Measurements from ENCODE around the gene C8A. TPM values are rescaled to one million over a fixed set of nuclear protein-coding genes. Genes with fewer than 3 reads are reported as not detected.

C8A gene
- total RNA-seq, 1 experiment from 2014 or later = not detected

- POLR2A ChIA-PET (ENCODE audit: unreplicated experiment) = interaction anchor here (0.8 kb wide), 1 partner anchor 43 kb away, joined by 6 read pairs; no protein-coding TSS in a partner anchor
- CTCF ChIA-PET = no interaction called here
- Histone ChIP-seq H2AFZ (no peak overlapping the region), H3K9me2 (ENCODE audit: insufficient read depth) (no peaks in the 10 kb centered on the region), H3F3A (ENCODE audit: insufficient read depth, low read depth) (no peaks in the 10 kb centered on the region), H3K27me3 (ENCODE audit: insufficient read depth, low read depth) (peaks cover 8% of the 10 kb centered on the region), H3K36me3 (ENCODE audit: low read depth) (no peaks in the 10 kb centered on the region), H3K4me1 (replicated peaks; ENCODE audit: insufficient read depth) (no peaks in the 10 kb centered on the region), H3K9me3 (ENCODE audit: insufficient read depth, low read depth) (no peaks in the 10 kb centered on the region), H3K4me3 (no peak overlapping the region), H4K20me1 (ENCODE audit: insufficient read depth) (no peaks in the 10 kb centered on the region), H3K79me2 (ENCODE audit: low read depth) (no peaks in the 10 kb centered on the region), H3K4me2 (no peak overlapping the region), H3K27ac (no peak overlapping the region)
- no peak for DNase-seq
- BruUV-seq (replicated peaks) = no TSS peak
- intact Hi-C loops (cut with micrococcal nuclease; ENCODE audit: unreplicated experiment) = no loop called here
- TF ChIP-seq EZH2 (IDR thresholded peaks at IDR 0.05; ENCODE audit: low read depth) = no peak
- TF ChIP-seq, protein P1, sequence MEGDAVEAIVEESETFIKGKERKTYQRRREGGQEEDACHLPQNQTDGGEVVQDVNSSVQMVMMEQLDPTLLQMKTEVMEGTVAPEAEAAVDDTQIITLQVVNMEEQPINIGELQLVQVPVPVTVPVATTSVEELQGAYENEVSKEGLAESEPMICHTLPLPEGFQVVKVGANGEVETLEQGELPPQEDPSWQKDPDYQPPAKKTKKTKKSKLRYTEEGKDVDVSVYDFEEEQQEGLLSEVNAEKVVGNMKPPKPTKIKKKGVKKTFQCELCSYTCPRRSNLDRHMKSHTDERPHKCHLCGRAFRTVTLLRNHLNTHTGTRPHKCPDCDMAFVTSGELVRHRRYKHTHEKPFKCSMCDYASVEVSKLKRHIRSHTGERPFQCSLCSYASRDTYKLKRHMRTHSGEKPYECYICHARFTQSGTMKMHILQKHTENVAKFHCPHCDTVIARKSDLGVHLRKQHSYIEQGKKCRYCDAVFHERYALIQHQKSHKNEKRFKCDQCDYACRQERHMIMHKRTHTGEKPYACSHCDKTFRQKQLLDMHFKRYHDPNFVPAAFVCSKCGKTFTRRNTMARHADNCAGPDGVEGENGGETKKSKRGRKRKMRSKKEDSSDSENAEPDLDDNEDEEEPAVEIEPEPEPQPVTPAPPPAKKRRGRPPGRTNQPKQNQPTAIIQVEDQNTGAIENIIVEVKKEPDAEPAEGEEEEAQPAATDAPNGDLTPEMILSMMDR (conservative IDR thresholded peaks at IDR 0.05) = no peak
Observed at GRCh38 chr1:56904663-56905397, 50.2 kb downstream of the C8A start.

- Histone ChIP-seq H4K20me1 (ENCODE audit: insufficient read depth) (no peaks in the 10 kb centered on the region), H3F3A (ENCODE audit: insufficient read depth, low read depth) (no peaks in the 10 kb centered on the region), H3K79me2 (ENCODE audit: low read depth) (no peaks in the 10 kb centered on the region), H3K4me3 (no peak overlapping the region), H3K4me2 (no peak overlapping the region), H2AFZ (no peak overlapping the region), H3K4me1 (replicated peaks; ENCODE audit: insufficient read depth) (no peaks in the 10 kb centered on the region), H3K27ac (no peak overlapping the region), H3K36me3 (ENCODE audit: low read depth) (no peaks in the 10 kb centered on the region), H3K9me3 (ENCODE audit: insufficient read depth, low read depth) (no peaks in the 10 kb centered on the region), H3K9me2 (ENCODE audit: insufficient read depth) (no peaks in the 10 kb centered on the region), H3K27me3 (ENCODE audit: insufficient read depth, low read depth) (peaks cover 9% of the 10 kb centered on the region)
- no peak for DNase-seq
- intact Hi-C loops (cut with micrococcal nuclease; ENCODE audit: unreplicated experiment) = no loop called here
- POLR2A ChIA-PET (ENCODE audit: unreplicated experiment) = interaction anchor here (0.8 kb wide), 1 partner anchor 44 kb away, joined by 6 read pairs; no protein-coding TSS in a partner anchor
- CTCF ChIA-PET = no interaction called here
- TF ChIP-seq EZH2 (IDR thresholded peaks at IDR 0.05; ENCODE audit: low read depth) = no peak
- TF ChIP-seq, protein P1 (conservative IDR thresholded peaks at IDR 0.05) = no peak
- BruUV-seq (replicated peaks) = no TSS peak
Observed at GRCh38 chr1:56905667-56906066, 51.1 kb downstream of the C8A start.

- intact Hi-C loops (cut with micrococcal nuclease; ENCODE audit: unreplicated experiment) = no loop called here
- no peaks in the 10 kb centered on the region for H3K36me3 ChIP-seq (ENCODE audit: low read depth)
- H3K4me3 ChIP-seq = no peak overlapping the region
- H4K20me1 ChIP-seq (ENCODE audit: insufficient read depth) = no peaks in the 10 kb centered on the region
- no peak overlapping the region for H3K27ac ChIP-seq
- TF ChIP-seq, protein P1 (conservative IDR thresholded peaks at IDR 0.05) = no peak
- no peak for TF ChIP-seq EZH2 (IDR thresholded peaks at IDR 0.05; ENCODE audit: low read depth)
- BruUV-seq (replicated peaks) = no TSS peak
- no peaks in the 10 kb centered on the region for H3K9me3 ChIP-seq (ENCODE audit: insufficient read depth, low read depth)
- no peak overlapping the region for H2AFZ ChIP-seq
- H3K9me2 ChIP-seq (ENCODE audit: insufficient read depth) = no peaks in the 10 kb centered on the region
- peaks cover 17% of the 10 kb centered on the region for H3K27me3 ChIP-seq (ENCODE audit: insufficient read depth, low read depth)
- no peak for DNase-seq
- no peaks in the 10 kb centered on the region for H3F3A ChIP-seq (ENCODE audit: insufficient read depth, low read depth)
- H3K79me2 ChIP-seq (ENCODE audit: low read depth) = no peaks in the 10 kb centered on the region
- H3K4me2 ChIP-seq = no peak overlapping the region
- CTCF ChIA-PET = no interaction called here
- no peaks in the 10 kb centered on the region for H3K4me1 ChIP-seq (replicated peaks; ENCODE audit: insufficient read depth)
- POLR2A ChIA-PET (ENCODE audit: unreplicated experiment) = no interaction called here
Observed at GRCh38 chr1:56908619-56909221, 54.1 kb downstream of the C8A start.
